SK-N-SH (cell line): ENCODE data around the gene KCNH4. TPM values are rescaled to one million over a fixed set of nuclear protein-coding genes. Genes with fewer than 3 reads are reported as not detected.

Experiments
- CTCF ChIA-PET: fragments of 300-600, 350-600 bp; formaldehyde crosslinking; extraction: SDS; loops from one replicate; lab custom pipeline; 2021; lab: Yijun Ruan, JAX
- POLR2A ChIA-PET: fragments of 350-600 bp; sonication (Branson Sonifier 250); formaldehyde crosslinking; extraction: SDS; loops from one replicate; lab custom pipeline; 2020; ENCODE audit warnings: antibody characterized with exemption, inconsistent platforms; lab: Yijun Ruan, JAX
- DNase-seq: peaks from one replicate; pipeline ENCODE4 v3.0.0; 2012
- H2AFZ ChIP-seq: fragments of 200-600 bp; sonication (generic); 2 replicates; pipeline ENCODE4 v1.8.1; 2016; ENCODE audit warnings: antibody characterized with exemption, mild to moderate bottlenecking, low read depth
- H3F3A ChIP-seq: fragments of 200-600 bp; sonication (generic); replicated peaks from 2 replicates; pipeline ENCODE3; 2016; ENCODE audit warnings: antibody characterized with exemption, mild to moderate bottlenecking; ENCODE audit not compliant: insufficient read depth
- H3K27ac ChIP-seq, 2 experiments: fragments of 200-500 bp in 1 of 2; fragments of 200-600 bp in 1 of 2; sonication (Bioruptor generic) in 1 of 2; sonication (generic), shearing (Covaris generic) in 1 of 2; 2 replicates each; pipeline versions ENCODE4 v1.5.1 to v1.6.1; 2014 to 2016; ENCODE audit warnings: low read depth in 2 of 2, inconsistent platforms in 1 of 2, low read length in 1 of 2, mild to moderate bottlenecking in 1 of 2, mixed read lengths in 1 of 2
- H3K27me3 ChIP-seq: fragments of 200-600 bp; sonication (generic), shearing (Covaris generic); 2 replicates; pipeline ENCODE4 v1.6.1; 2016; ENCODE audit warnings: mixed run types; ENCODE audit not compliant: insufficient read depth
- H3K36me3 ChIP-seq, 2 experiments: fragments of 200-500 bp in 1 of 2; fragments of 200-600 bp in 1 of 2; sonication (Bioruptor generic) in 1 of 2; sonication (generic) in 1 of 2; replicated peaks in 1 of 2; 2 replicates each; pipeline versions ENCODE3 to v1.5.1; 2014 to 2016; ENCODE audit warnings: low read length in 1 of 2, mild to moderate bottlenecking in 1 of 2; ENCODE audit not compliant: insufficient read depth in 2 of 2, control insufficient read depth in 1 of 2
- H3K4me1 ChIP-seq, 2 experiments: fragments of 200-500 bp in 1 of 2; fragments of 200-600 bp in 1 of 2; sonication (Bioruptor generic) in 1 of 2; sonication (generic), shearing (Covaris generic) in 1 of 2; 2 replicates each; pipeline versions ENCODE4 v1.5.1 to v1.6.1; 2014 to 2016; ENCODE audit warnings: low read depth in 1 of 2, low read length in 1 of 2, mixed run types in 1 of 2; ENCODE audit not compliant: insufficient read depth in 2 of 2, control insufficient read depth in 1 of 2
- H3K4me2 ChIP-seq: fragments of 200-600 bp; sonication (generic), shearing (Covaris generic); 2 replicates; pipeline ENCODE4 v1.6.1; 2017; ENCODE audit warnings: mixed run types
- H3K4me3 ChIP-seq, 2 experiments: fragments of 200-500 bp in 1 of 2; fragments of 200-600 bp in 1 of 2; sonication (Bioruptor generic) in 1 of 2; sonication (generic), shearing (Covaris generic) in 1 of 2; 2 replicates each; pipeline versions ENCODE4 v1.5.1 to v1.8.1; 2014 to 2016; ENCODE audit warnings: low read depth in 2 of 2, inconsistent platforms in 1 of 2, low read length in 1 of 2, mild to moderate bottlenecking in 1 of 2, mixed read lengths in 1 of 2, moderate library complexity in 1 of 2
- H3K79me2 ChIP-seq: fragments of 200-600 bp; sonication (generic); 2 replicates; pipeline ENCODE4 v1.8.1; 2017; ENCODE audit warnings: mild to moderate bottlenecking; ENCODE audit not compliant: insufficient read depth
- H3K9ac ChIP-seq: fragments of 200-600 bp; sonication (generic); 2 replicates; pipeline ENCODE4 v1.6.1; 2017; ENCODE audit warnings: mixed run types
- H3K9me2 ChIP-seq: fragments of 200-600 bp; sonication (generic); 2 replicates; pipeline ENCODE4 v1.6.1; 2017; ENCODE audit warnings: mixed run types
- H3K9me3 ChIP-seq: fragments of 200-600 bp; sonication (generic); 2 replicates; pipeline ENCODE4 v1.6.1; 2017; ENCODE audit warnings: mixed run types, mild to moderate bottlenecking, moderate library complexity
- H4K20me1 ChIP-seq: fragments of 200-600 bp; sonication (generic); 2 replicates; pipeline ENCODE4 v1.6.1; 2017; ENCODE audit warnings: mild to moderate bottlenecking, mixed run types; ENCODE audit not compliant: insufficient read depth
- ELF1 ChIP-seq: IDR thresholded peaks from 2 replicates; pipeline ENCODE4 v1.4.0; 2012
- EP300 ChIP-seq, 2 experiments: IDR thresholded peaks; 2 replicates each; pipeline versions ENCODE4 v1.4.0 to v1.6.1; 2012; ENCODE audit warnings: borderline replicate concordance in 1 of 2, low read depth in 1 of 2, low read length in 1 of 2
- FOSL2 ChIP-seq: IDR thresholded peaks from 2 replicates; pipeline ENCODE4 v1.4.0; 2012; ENCODE audit warnings: low read depth, mild to moderate bottlenecking, moderate library complexity, borderline replicate concordance
- FOXJ3 ChIP-seq: sonication (generic); formaldehyde crosslinking; IDR thresholded peaks from 2 replicates; pipeline ENCODE4 v1.5.1; 2020; ENCODE audit warnings: mild to moderate bottlenecking, missing genetic modification reagents
- MXI1 ChIP-seq: IDR thresholded peaks from 2 replicates; pipeline ENCODE4 v1.6.1; 2012; ENCODE audit warnings: mild to moderate bottlenecking, low read depth, low read length, improper control_type of control experiment
- NFIC ChIP-seq: IDR thresholded peaks from 2 replicates; pipeline ENCODE4 v1.4.0; 2012; ENCODE audit warnings: borderline replicate concordance
- NRF1 ChIP-seq: IDR thresholded peaks from 2 replicates; pipeline ENCODE4 v1.6.1; 2012; ENCODE audit warnings: low read depth, mild to moderate bottlenecking, low read length
- RAD21 ChIP-seq: IDR thresholded peaks from 2 replicates; pipeline ENCODE4 v1.6.1; 2012; ENCODE audit warnings: mild to moderate bottlenecking, low read length
- RFX5 ChIP-seq: IDR thresholded peaks from 2 replicates; pipeline ENCODE4 v1.6.1; 2012; ENCODE audit warnings: mild to moderate bottlenecking, improper control_type of control experiment, low read length
- TAF1 ChIP-seq: IDR thresholded peaks from 2 replicates; pipeline ENCODE4 v1.6.1; 2012; ENCODE audit warnings: low read depth, mild to moderate bottlenecking, low read length, moderate library complexity, borderline replicate concordance
- TCF12 ChIP-seq: IDR thresholded peaks from 2 replicates; pipeline ENCODE4 v1.4.0; 2012
- YY1 ChIP-seq: IDR thresholded peaks from 2 replicates; pipeline ENCODE4 v1.4.0; 2012; ENCODE audit warnings: low read depth, mild to moderate bottlenecking
- WGBS: methylation state at CpG from one replicate; pipeline ENCODE4 v1.1.6; 2017; ENCODE audit warnings: low lambda C conversion rate; 5-methylcytosine and 5-hydroxymethylcytosine counted together
- polyA plus RNA-seq, 3 experiments: library from polyadenylated mRNA; depleted of rRNA; stranded (reverse); fragments of >200 nt; gene quantifications; 2 replicates each; pipeline ENCODE4 v1.2.3, GENCODE V29; 2012
- TF ChIP-seq, protein P1 (sequence below): IDR thresholded peaks from 2 replicates; pipeline ENCODE4; 2012
- TF ChIP-seq, protein P2 (sequence below): IDR thresholded peaks from 2 replicates; pipeline ENCODE4 v1.4.0; 2012; ENCODE audit warnings: low read depth
- TF ChIP-seq, protein P3 (sequence below): fragments of 200-600 bp; sonication (generic); IDR thresholded peaks from 2 replicates; pipeline ENCODE4 v1.6.1; 2017; ENCODE audit warnings: antibody characterized with exemption, mild to moderate bottlenecking, moderate library complexity

Gene KCNH4
- polyA plus RNA-seq, 1 of the 3 experiments (the other 2 are of a cell fraction) = 0.46 TPM

DNA sequence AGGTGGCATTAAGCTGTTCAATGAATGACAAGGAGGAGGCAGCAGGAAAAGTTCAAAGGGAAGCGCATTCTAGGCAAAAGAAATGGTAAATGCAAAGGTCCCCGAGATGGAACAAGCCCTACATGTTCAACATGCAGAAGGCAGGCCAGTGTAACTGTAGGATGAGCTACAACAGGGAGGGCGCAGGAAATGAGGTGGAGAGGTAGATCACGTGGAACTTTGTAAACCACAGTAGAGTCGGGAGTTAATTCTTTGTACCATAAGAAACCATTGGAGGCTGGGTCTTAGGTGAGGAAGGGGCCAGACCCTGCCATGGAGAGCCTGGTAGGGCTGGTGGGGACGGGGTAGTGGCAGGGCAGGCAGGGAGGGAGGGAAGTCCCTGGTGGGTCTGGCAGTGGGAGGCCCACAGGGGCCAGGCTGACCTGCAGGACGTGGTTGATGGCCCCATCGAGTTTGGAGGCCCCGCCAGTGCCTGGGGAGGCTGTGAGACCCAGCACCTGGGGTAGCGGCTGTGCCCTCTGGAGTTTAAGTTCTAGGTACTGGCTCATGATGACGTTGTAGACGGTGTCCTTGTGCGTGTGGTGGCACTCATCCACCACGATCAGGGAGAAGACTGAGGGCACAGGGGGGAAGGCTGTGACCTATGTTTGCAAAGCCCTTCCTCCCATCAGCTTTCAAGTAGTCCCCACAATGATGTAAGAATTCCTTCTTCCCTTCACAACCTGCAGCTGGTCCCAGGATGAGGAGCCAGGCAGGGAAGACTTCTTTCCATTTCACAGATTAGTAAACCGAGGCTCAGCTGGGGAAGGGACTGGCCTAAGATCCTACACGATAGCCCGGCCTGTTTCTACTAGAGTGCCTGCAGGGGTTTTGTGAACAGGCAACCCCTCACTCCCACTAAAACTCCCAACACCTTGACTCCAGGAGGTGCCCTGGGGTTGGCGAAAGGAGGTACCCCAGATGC is 70.4 kb downstream of the KCNH4 start:
- Histone ChIP-seq H3K79me2 (no peaks in the 10 kb centered on the region), H3K27ac (no peak overlapping the region), H3F3A (no peaks in the 10 kb centered on the region), H3K36me3 (peaks cover 0 to 18% of the 10 kb centered on the region in 2 experiments), H2AFZ (no peak overlapping the region), H3K9ac (no peak overlapping the region), H3K4me2 (no peak overlapping the region), H3K9me3 (no peaks in the 10 kb centered on the region), H3K27me3 (no peaks in the 10 kb centered on the region), H3K9me2 (no peaks in the 10 kb centered on the region), H4K20me1 (no peaks in the 10 kb centered on the region), H3K4me3 (no peak overlapping the region)
- DNase-seq = no peak
- 93% methylated on average over 16 of the region's 18 CpGs for WGBS
- ChIA-PET CTCF (interaction anchor here (0.5 to 29.9 kb wide), 6 partner anchors 9 to 148 kb away, joined by 3 to 496 read pairs (median 9); partner anchors contain the start of genes DNAJC7, KAT2A and NKIRAS2), POLR2A (interaction anchor here (1.2 kb wide), 1 partner anchor 10 kb away, joined by 3 read pairs; the partner anchor contains the start of gene KAT2A)
- TF ChIP-seq NFIC (no peak), RAD21 (no peak), FOSL2 (no peak), YY1 (no peak), TCF12 (no peak), TAF1 (no peak), NRF1 (no peak), MXI1 (no peak), ELF1 (no peak), RFX5 (no peak), FOXJ3 (CRISPR knock-in tag) (no peak), EP300 (IDR thresholded peaks at IDR 0.05; ENCODE audit: borderline replicate concordance in 1 of 2, low read depth in 1 of 2, low read length in 1 of 2) (no peak)
- TF ChIP-seq, protein P1, sequence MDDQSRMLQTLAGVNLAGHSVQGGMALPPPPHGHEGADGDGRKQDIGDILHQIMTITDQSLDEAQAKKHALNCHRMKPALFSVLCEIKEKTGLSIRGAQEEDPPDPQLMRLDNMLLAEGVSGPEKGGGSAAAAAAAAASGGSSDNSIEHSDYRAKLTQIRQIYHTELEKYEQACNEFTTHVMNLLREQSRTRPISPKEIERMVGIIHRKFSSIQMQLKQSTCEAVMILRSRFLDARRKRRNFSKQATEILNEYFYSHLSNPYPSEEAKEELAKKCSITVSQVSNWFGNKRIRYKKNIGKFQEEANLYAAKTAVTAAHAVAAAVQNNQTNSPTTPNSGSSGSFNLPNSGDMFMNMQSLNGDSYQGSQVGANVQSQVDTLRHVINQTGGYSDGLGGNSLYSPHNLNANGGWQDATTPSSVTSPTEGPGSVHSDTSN = no peak
- TF ChIP-seq, protein P2, sequence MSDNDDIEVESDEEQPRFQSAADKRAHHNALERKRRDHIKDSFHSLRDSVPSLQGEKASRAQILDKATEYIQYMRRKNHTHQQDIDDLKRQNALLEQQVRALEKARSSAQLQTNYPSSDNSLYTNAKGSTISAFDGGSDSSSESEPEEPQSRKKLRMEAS = no peak
- TF ChIP-seq, protein P3, sequence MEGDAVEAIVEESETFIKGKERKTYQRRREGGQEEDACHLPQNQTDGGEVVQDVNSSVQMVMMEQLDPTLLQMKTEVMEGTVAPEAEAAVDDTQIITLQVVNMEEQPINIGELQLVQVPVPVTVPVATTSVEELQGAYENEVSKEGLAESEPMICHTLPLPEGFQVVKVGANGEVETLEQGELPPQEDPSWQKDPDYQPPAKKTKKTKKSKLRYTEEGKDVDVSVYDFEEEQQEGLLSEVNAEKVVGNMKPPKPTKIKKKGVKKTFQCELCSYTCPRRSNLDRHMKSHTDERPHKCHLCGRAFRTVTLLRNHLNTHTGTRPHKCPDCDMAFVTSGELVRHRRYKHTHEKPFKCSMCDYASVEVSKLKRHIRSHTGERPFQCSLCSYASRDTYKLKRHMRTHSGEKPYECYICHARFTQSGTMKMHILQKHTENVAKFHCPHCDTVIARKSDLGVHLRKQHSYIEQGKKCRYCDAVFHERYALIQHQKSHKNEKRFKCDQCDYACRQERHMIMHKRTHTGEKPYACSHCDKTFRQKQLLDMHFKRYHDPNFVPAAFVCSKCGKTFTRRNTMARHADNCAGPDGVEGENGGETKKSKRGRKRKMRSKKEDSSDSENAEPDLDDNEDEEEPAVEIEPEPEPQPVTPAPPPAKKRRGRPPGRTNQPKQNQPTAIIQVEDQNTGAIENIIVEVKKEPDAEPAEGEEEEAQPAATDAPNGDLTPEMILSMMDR = no peak
- TF ChIP-seq, all 33 proteins: peak for 0
- peaks cover 0 to 11% of the 10 kb centered on the region in 2 experiments; a peak in 1 of 4 replicates for H3K4me1 ChIP-seq
